GM18519 (cell line): Measurements from ENCODE around the gene MANSC1.

Source experiments
- ATAC-seq: cut with Tn5 transposase; IDR thresholded peaks from one replicate; pipeline ENCODE4 v1.9.1; 2021; ENCODE audit warnings: mild to moderate bottlenecking, moderate library complexity; ENCODE audit not compliant: unreplicated experiment, low FRiP score

The MANSC1 gene

GRCh38 chr12:12349711-12350665 is at the start of gene MANSC1:
Gene MANSC1 (minus strand): TSS chr12:12350242. CDS start chr12:12343314, 6,928 bp downstream.
- ATAC-seq: no peak

- ATAC-seq: no peak
Measured at GRCh38 chr12:12399161-12399560, 49.1 kb upstream of the MANSC1 start.

DNA sequence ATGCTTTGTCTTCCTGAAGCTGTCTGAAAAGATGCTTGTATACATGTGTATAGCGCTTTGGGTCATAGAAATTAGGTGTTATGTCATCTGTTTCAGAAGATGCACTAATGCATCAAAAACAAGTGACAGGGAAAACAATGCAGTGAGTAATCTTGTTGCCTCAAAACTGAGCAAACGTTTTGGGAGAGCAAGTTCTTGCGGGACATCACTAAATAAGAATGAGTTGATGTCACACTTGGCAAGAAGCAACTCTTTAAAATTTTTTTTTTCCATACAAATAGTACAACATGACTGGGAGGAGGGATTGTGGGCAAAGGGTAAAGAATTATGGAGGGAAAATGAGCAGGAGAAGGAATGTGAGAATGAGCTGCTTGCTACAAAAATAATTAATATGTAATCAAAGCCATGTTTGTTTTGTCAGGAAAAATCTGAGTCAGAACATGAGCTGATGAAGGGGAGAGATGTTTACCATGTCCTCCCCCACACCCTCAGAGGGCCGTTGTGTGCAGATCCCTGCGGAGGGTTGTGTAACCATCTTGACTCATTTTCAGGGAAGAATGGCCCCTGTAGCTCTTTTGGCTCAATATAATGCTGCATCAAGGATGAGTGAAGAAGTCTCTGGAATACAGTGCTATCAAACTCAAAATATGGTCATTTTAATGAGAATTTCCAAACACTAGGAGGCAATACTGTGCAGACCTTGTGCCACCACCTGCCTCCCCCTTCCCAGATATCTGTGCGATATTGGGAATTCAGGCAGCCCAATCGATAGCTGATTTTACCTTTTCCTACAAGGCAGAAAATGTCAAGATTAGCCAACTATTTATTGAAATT is 48.2 kb upstream of the MANSC1 start:
- ATAC-seq: no peak

- ATAC-seq: no peak
Measured at GRCh38 chr12:12397184-12397583, 47.1 kb upstream of the MANSC1 start.

DNA sequence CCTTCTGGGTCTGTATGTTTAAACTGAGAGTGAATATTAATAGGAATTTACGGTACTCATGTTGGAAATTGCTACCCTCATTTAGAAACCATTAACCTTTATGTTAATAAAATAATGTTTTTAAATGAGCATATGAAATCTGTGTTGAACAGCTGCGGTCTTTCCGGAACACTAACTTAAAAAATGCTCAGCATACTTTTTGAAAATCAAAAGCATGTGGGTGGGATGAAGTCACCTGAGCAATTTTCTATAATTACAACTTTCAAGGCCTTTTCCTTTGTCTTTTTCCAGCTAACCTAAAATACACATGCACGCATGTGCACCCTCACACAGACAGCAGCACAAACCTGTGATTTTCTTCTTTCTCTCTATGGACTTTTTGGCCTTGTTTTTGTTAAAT is 46.7 kb upstream of the MANSC1 start:
- no peak for ATAC-seq

DNA sequence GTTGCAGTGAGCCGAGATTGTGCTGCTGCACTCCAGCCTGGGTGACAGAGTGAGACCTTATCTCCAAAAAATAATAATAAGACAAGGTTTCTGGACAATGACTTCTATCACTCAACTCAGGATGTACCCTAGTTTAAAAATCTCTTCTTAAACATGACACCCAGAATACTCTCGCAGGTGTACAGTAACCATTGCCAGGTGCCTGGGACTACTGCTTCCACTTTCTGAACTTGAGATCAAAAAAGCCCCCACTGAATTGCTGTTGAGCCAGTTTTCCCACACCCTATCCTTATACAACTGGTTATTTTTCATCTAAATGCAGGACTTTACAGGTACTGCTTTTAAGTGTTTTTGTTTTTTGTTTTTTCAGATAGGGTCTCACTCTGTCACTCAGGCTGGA is 43.1 kb upstream of the MANSC1 start:
- no peak for ATAC-seq

- no peak for ATAC-seq
Measured at GRCh38 chr12:12392413-12392812, 42.4 kb upstream of the MANSC1 start.

DNA sequence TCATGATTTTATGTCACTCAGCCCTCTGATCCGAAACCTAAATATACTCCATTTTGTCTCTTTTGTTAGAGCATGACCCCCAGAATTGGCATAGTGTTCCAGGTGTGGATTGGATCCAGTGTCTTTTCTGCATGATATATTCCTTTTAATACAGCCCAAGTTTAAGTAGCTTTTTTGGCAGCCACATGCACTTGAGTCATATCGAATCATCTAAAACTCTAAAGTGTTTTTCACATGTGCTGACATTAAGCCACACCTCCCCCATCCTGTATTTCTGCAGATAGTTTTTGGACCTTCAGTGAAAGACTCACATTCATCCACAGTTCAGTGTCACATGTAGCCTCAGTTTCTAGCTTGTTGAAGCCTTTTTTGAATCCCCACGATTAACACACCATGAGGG is 37.5 kb upstream of the MANSC1 start:
- no peak for ATAC-seq

DNA sequence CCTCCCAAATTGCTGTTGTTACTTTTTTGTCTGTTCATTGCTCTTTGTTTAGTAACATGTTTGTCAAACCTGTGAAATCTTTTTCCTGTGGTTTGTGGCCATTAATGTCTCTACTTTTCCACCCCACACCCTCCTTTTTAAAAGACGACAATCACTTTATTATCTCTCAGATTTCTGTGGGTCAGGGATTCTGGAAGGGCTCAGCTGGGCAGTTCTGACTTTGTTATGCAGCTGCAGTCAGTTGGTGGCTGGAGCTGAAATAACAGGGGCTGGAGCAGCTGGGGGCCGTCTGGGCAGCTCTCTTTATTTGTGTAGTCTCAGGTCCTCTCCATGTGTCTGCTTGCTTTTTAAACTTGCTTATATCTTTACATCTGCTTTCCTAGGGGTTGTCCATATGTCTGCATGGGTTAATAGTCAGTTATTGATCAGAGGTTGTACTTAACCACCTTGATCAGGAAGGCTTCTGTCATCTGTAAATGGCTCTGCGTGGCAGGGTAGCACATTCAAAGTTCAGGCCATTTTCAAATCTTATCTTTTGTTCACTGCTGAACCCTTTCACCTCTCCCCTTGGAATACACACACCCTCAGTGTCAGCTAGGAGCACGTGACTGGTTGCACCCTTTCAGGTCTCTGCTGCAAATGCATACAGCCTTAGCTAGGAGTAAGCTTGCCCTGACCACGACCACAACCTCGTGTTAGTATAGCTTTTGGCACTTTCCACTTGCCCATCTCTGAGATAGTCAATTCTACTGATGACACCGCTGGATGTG is 34.7 kb upstream of the MANSC1 start:
- ATAC-seq: no peak

- no peak for ATAC-seq
Measured at GRCh38 chr12:12381982-12382381, 31.9 kb upstream of the MANSC1 start.

DNA sequence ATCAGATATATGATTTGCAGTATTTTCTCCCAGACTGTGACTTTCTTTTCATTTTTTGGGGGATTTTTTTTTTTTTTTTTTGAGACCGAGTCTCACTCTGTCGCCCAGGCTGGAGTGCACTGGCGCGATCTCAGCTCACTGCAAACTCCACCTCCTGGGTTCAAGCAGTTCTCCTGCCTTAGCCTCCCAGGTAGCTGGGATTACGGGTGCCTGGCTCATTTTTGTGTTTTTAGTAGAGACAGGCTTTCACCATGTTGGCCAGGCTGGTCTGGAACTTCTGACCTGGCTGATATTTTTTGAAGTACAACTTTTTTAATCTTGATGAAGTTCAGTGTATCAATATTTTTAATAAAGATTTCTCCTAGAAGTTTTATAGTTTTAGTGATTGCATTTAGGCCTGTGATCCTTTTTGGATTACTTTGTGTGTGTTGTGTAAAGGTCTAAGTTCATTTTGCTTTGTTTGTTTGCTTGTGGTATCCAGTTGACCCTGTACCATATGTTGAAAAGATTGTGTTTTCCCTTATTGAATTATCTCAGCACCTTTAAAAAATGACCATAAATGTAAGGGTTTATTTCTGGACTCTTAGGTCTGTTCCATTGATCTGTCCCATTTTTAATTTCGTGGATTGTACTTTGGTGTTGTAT is 31.0 kb upstream of the MANSC1 start:
- ATAC-seq: no peak

- ATAC-seq: no peak
Measured at GRCh38 chr12:12379831-12380730, 30.0 kb upstream of the MANSC1 start.

DNA sequence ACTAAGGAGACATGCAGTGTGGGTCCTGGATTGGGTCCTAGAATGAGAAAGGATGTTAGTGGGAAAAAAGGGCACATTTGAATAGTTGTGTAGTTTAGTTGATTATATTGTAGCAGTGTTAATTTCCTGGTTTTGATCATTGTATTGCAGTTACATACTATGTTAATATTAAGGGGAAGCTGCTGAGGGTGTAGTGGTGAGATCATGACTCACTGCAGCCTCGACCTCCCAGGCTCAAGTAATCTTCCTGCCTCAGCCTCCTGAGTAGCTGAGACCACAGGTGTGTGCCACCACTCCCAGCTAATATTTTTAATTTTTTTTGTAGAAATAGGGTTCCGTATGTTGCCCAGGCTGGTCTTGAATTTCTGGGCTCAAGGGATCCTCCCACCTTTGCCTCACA is 28.6 kb upstream of the MANSC1 start:
- ATAC-seq: no peak

GRCh38 chr12:12376646-12377448 is 26.8 kb upstream of the MANSC1 start:
- no peak for ATAC-seq

DNA sequence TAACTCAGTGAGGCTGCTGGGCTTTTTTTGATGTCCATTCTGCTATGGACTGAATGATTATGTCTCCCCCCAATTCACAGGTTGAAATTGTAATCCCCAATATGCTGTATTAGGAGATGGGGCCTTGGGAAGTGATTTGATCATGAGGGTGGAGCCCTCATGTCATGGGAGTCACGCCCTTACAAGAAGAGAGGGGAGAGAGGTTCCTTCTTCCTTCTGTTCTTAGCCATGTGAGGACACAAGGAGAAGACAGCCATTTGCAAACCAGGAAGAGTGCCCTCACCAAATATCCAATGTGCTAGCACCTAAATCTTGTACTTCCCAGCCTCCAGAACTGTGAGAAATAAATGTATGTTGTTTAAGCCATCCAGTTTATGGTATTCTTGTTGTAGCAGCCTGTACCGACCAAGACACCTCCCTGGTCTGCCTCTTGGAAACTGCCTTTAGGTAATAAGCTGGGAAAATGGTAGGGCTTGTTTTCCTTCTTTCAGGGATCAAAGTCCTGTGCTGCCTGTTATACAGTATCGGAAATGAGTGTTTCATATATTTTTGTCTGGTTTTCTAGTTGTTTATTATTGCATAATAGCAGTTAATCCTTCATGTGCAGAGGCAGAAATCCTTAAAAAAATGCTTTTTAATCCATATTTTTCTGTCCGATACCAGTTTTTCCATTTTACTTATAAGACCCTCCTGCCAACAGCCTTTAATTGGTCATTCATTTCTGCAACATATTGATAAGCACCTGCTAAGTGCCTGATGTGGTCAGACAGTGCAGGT is 23.1 kb upstream of the MANSC1 start:
- no peak for ATAC-seq

GRCh38 chr12:12367482-12367998 is 17.5 kb upstream of the MANSC1 start:
- ATAC-seq: no peak

GRCh38 chr12:12366701-12367481 is 16.8 kb upstream of the MANSC1 start:
- no peak for ATAC-seq
